ENCODE measurements around the gene CELF2.

The CELF2 gene

GRCh38 chr10:11223507-11224140 lies 206.0 kb downstream of the CELF2 start:
- Histone ChIP-seq H3K4me1 (ENCODE audit: control insufficient read depth in 1 of 2, insufficient read depth in 2 of 2, low read length in 2 of 2) (peaks cover 10 to 11% of the 10 kb centered on the region in 2 donors), H3K36me3 (ENCODE audit: control insufficient read depth in 1 of 2, insufficient read depth in 2 of 2, low read length in 2 of 2) (peaks cover 0 to 3% of the 10 kb centered on the region in 2 donors), H3K4me3 (ENCODE audit: low read depth in 1 of 2, low read length in 2 of 2) (no peak overlapping the region), H3K27ac (ENCODE audit: low read length) (no peak overlapping the region), H3K27me3 (ENCODE audit: low read depth, low read length) (no peaks in the 10 kb centered on the region), H3K9me3 (ENCODE audit: control insufficient read depth in 1 of 2, low read length in 2 of 2) (no peaks in the 10 kb centered on the region)

- H3K4me1 ChIP-seq (ENCODE audit: control insufficient read depth in 1 of 2, insufficient read depth in 2 of 2, low read length in 2 of 2) = peaks cover 10 to 11% of the 10 kb centered on the region in 2 donors
- H3K9me3 ChIP-seq (ENCODE audit: control insufficient read depth in 1 of 2, low read length in 2 of 2) = no peaks in the 10 kb centered on the region
- H3K27me3 ChIP-seq (ENCODE audit: low read depth, low read length) = no peaks in the 10 kb centered on the region
- no peak overlapping the region for H3K27ac ChIP-seq (ENCODE audit: low read length)
- peaks cover 0 to 7% of the 10 kb centered on the region in 2 donors for H3K36me3 ChIP-seq (ENCODE audit: control insufficient read depth in 1 of 2, insufficient read depth in 2 of 2, low read length in 2 of 2)
- no peak overlapping the region for H3K4me3 ChIP-seq (ENCODE audit: low read depth in 1 of 2, low read length in 2 of 2)
These were observed 206.6 kb downstream of the CELF2 start for GRCh38 chr10:11224321-11224720.

GRCh38 chr10:11224792-11225416 lies 207.2 kb downstream of the CELF2 start:
- Histone ChIP-seq H3K9me3 (ENCODE audit: control insufficient read depth in 1 of 2, low read length in 2 of 2) (no peaks in the 10 kb centered on the region), H3K27me3 (ENCODE audit: low read depth, low read length) (no peaks in the 10 kb centered on the region), H3K4me1 (ENCODE audit: control insufficient read depth in 1 of 2, insufficient read depth in 2 of 2, low read length in 2 of 2) (peaks cover 10 to 11% of the 10 kb centered on the region in 2 donors), H3K4me3 (ENCODE audit: low read depth in 1 of 2, low read length in 2 of 2) (no peak overlapping the region), H3K36me3 (ENCODE audit: control insufficient read depth in 1 of 2, insufficient read depth in 2 of 2, low read length in 2 of 2) (peaks cover 0 to 7% of the 10 kb centered on the region in 2 donors), H3K27ac (ENCODE audit: low read length) (no peak overlapping the region)

GRCh38 chr10:11225935-11226334 lies 208.3 kb downstream of the CELF2 start:
- H3K27me3 ChIP-seq (ENCODE audit: low read depth, low read length) = no peaks in the 10 kb centered on the region
- no peak overlapping the region for H3K27ac ChIP-seq (ENCODE audit: low read length)
- peaks cover 10 to 11% of the 10 kb centered on the region in 2 donors for H3K4me1 ChIP-seq (ENCODE audit: control insufficient read depth in 1 of 2, insufficient read depth in 2 of 2, low read length in 2 of 2)
- no peaks in the 10 kb centered on the region for H3K9me3 ChIP-seq (ENCODE audit: control insufficient read depth in 1 of 2, low read length in 2 of 2)
- peaks cover 0 to 7% of the 10 kb centered on the region in 2 donors for H3K36me3 ChIP-seq (ENCODE audit: control insufficient read depth in 1 of 2, insufficient read depth in 2 of 2, low read length in 2 of 2)
- no peak overlapping the region for H3K4me3 ChIP-seq (ENCODE audit: low read depth in 1 of 2, low read length in 2 of 2)

GRCh38 chr10:11227103-11227502 lies 209.4 kb downstream of the CELF2 start:
- H3K36me3 ChIP-seq (ENCODE audit: control insufficient read depth in 1 of 2, insufficient read depth in 2 of 2, low read length in 2 of 2) = peaks cover 0 to 7% of the 10 kb centered on the region in 2 donors
- peaks cover 10 to 11% of the 10 kb centered on the region in 2 donors for H3K4me1 ChIP-seq (ENCODE audit: control insufficient read depth in 1 of 2, insufficient read depth in 2 of 2, low read length in 2 of 2)
- no peak overlapping the region for H3K27ac ChIP-seq (ENCODE audit: low read length)

GRCh38 chr10:11229893-11230292 lies 212.2 kb downstream of the CELF2 start:
- Histone ChIP-seq H3K4me3 (ENCODE audit: low read depth in 1 of 2, low read length in 2 of 2) (no peak overlapping the region), H3K27me3 (ENCODE audit: low read depth, low read length) (no peaks in the 10 kb centered on the region), H3K4me1 (ENCODE audit: control insufficient read depth in 1 of 2, insufficient read depth in 2 of 2, low read length in 2 of 2) (peaks cover 10 to 11% of the 10 kb centered on the region in 2 donors), H3K36me3 (ENCODE audit: control insufficient read depth in 1 of 2, insufficient read depth in 2 of 2, low read length in 2 of 2) (peaks cover 4 to 5% of the 10 kb centered on the region in 2 donors), H3K9me3 (ENCODE audit: control insufficient read depth in 1 of 2, low read length in 2 of 2) (no peaks in the 10 kb centered on the region), H3K27ac (ENCODE audit: low read length) (no peak overlapping the region)

More at GRCh38 chr10:11227103-11227502, 209.4 kb downstream of the CELF2 start:
- Histone ChIP-seq H3K4me3 (ENCODE audit: low read depth in 1 of 2, low read length in 2 of 2) (no peak overlapping the region), H3K27me3 (ENCODE audit: low read depth, low read length) (no peaks in the 10 kb centered on the region), H3K9me3 (ENCODE audit: control insufficient read depth in 1 of 2, low read length in 2 of 2) (no peaks in the 10 kb centered on the region)

- H3K27me3 ChIP-seq (ENCODE audit: low read depth, low read length) = no peaks in the 10 kb centered on the region
- peaks cover 10 to 11% of the 10 kb centered on the region in 2 donors for H3K4me1 ChIP-seq (ENCODE audit: control insufficient read depth in 1 of 2, insufficient read depth in 2 of 2, low read length in 2 of 2)
- H3K27ac ChIP-seq (ENCODE audit: low read length) = no peak overlapping the region
These were observed 213.0 kb downstream of the CELF2 start for GRCh38 chr10:11230498-11231167.

GRCh38 chr10:11231285-11231684 lies 213.6 kb downstream of the CELF2 start:
- no peaks in the 10 kb centered on the region for H3K9me3 ChIP-seq (ENCODE audit: control insufficient read depth in 1 of 2, low read length in 2 of 2)
- H3K4me3 ChIP-seq (ENCODE audit: low read depth in 1 of 2, low read length in 2 of 2) = no peak overlapping the region
- H3K27me3 ChIP-seq (ENCODE audit: low read depth, low read length) = no peaks in the 10 kb centered on the region
- no peak overlapping the region for H3K27ac ChIP-seq (ENCODE audit: low read length)
- H3K4me1 ChIP-seq (ENCODE audit: control insufficient read depth in 1 of 2, insufficient read depth in 2 of 2, low read length in 2 of 2) = peaks cover 6 to 10% of the 10 kb centered on the region in 2 donors
- peaks cover 4 to 5% of the 10 kb centered on the region in 2 donors for H3K36me3 ChIP-seq (ENCODE audit: control insufficient read depth in 1 of 2, insufficient read depth in 2 of 2, low read length in 2 of 2)

More at GRCh38 chr10:11230498-11231167, 213.0 kb downstream of the CELF2 start:
- Histone ChIP-seq H3K4me3 (ENCODE audit: low read depth in 1 of 2, low read length in 2 of 2) (no peak overlapping the region), H3K36me3 (ENCODE audit: control insufficient read depth in 1 of 2, insufficient read depth in 2 of 2, low read length in 2 of 2) (peaks cover 4 to 5% of the 10 kb centered on the region in 2 donors), H3K9me3 (ENCODE audit: control insufficient read depth in 1 of 2, low read length in 2 of 2) (no peaks in the 10 kb centered on the region)

GRCh38 chr10:11232222-11232961 lies 214.7 kb downstream of the CELF2 start:
- no peaks in the 10 kb centered on the region for H3K27me3 ChIP-seq (ENCODE audit: low read depth, low read length)
- H3K4me3 ChIP-seq (ENCODE audit: low read depth in 1 of 2, low read length in 2 of 2) = no peak overlapping the region

GRCh38 chr10:11234857-11235531 lies 217.3 kb downstream of the CELF2 start:
- Histone ChIP-seq H3K27me3 (ENCODE audit: low read depth, low read length) (no peaks in the 10 kb centered on the region), H3K36me3 (ENCODE audit: control insufficient read depth in 1 of 2, insufficient read depth in 2 of 2, low read length in 2 of 2) (peaks cover 0 to 5% of the 10 kb centered on the region in 2 donors), H3K9me3 (ENCODE audit: control insufficient read depth in 1 of 2, low read length in 2 of 2) (no peaks in the 10 kb centered on the region), H3K27ac (ENCODE audit: low read length) (no peak overlapping the region), H3K4me3 (ENCODE audit: low read depth in 1 of 2, low read length in 2 of 2) (no peak overlapping the region), H3K4me1 (ENCODE audit: control insufficient read depth in 1 of 2, insufficient read depth in 2 of 2, low read length in 2 of 2) (no peaks in the 10 kb centered on the region)

More at GRCh38 chr10:11232222-11232961, 214.7 kb downstream of the CELF2 start:
- Histone ChIP-seq H3K9me3 (ENCODE audit: control insufficient read depth in 1 of 2, low read length in 2 of 2) (no peaks in the 10 kb centered on the region), H3K4me1 (ENCODE audit: control insufficient read depth in 1 of 2, insufficient read depth in 2 of 2, low read length in 2 of 2) (peaks cover 0 to 5% of the 10 kb centered on the region in 2 donors), H3K27ac (ENCODE audit: low read length) (no peak overlapping the region), H3K36me3 (ENCODE audit: control insufficient read depth in 1 of 2, insufficient read depth in 2 of 2, low read length in 2 of 2) (peaks cover 4 to 5% of the 10 kb centered on the region in 2 donors)
